Nephron progenitor cell (in vitro differentiated cells): ENCODE data around the gene PSORS1C1.
"Not testable (repeated sequence)": the region's sequence is repeated elsewhere in the genome, so short reads cannot be mapped to it uniquely, and the experiment has no call there.

ENCODE experiments used
- DNase-seq: peaks from one replicate; pipeline ENCODE4 v3.0.0; 2021
- H3K27ac Mint-ChIP-seq: 2 replicates; pipeline ENCODE4 v1.8.0; 2021; ENCODE audit warnings: mild to moderate bottlenecking, moderate library complexity, mixed read lengths
- H3K27me3 Mint-ChIP-seq: 2 replicates; pipeline ENCODE4 v1.8.0; 2021; ENCODE audit warnings: mild to moderate bottlenecking, low read depth, mixed read lengths; ENCODE audit not compliant: poor library complexity
- H3K36me3 Mint-ChIP-seq: 2 replicates; pipeline ENCODE4 v1.8.0; 2021; ENCODE audit warnings: low read depth, mixed read lengths
- H3K4me1 Mint-ChIP-seq: 2 replicates; pipeline ENCODE4 v1.8.0; 2021; ENCODE audit warnings: mixed read lengths
- H3K4me3 Mint-ChIP-seq: 2 replicates; pipeline ENCODE4 v1.8.0; 2021; ENCODE audit warnings: mild to moderate bottlenecking, moderate library complexity, mixed read lengths
- H3K9me3 Mint-ChIP-seq: 2 replicates; pipeline ENCODE4 v1.8.0; 2021; ENCODE audit warnings: mild to moderate bottlenecking, moderate library complexity, mixed read lengths
- TF ChIP-seq, protein P1 (sequence below): fragments of 200-600 bp; sonication (generic); IDR thresholded peaks from 2 replicates; pipeline ENCODE4 v1.5.0; 2021; ENCODE audit warnings: antibody characterized with exemption

The PSORS1C1 gene

DNA sequence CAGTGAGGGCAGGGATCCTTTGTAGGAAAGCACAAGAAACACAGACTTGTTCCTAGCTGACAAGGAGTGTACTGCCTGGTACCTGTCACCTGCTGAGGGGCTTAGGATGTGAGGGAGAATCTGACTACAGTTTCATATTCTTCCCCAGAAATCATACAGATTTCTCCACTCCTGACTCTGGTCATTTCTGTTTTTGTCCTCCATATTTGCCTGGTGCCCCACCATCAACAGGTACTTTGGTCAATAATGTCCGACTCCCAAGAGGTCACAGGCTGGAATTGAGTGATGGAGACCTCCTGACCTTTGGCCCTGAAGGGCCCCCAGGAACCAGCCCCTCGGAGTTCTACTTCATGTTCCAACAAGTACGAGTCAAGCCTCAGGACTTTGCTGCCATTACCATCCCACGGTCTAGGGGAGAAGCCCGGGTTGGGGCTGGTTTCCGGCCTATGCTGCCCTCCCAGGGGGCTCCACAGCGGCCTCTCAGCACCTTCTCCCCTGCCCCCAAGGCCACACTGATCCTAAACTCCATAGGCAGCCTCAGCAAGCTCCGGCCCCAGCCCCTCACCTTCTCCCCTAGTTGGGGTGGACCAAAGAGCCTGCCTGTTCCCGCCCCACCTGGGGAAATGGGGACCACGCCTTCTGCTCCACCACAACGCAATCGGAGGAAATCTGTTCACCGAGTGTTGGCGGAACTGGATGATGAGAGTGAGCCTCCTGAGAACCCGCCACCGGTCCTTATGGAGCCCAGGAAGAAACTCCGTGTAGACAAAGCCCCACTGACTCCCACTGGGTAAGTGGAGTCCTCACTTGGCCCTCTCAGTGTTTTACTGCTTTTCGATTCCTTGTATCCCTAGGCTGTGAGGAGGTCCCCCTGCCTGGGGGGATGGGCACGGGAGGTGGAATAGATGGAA, 46.9 kb downstream of the PSORS1C1 start:
- DNase-seq, result no peak
- Mint-ChIP-seq H3K4me1 (peaks cover 43% of the 10 kb centered on the region), H3K4me3 (no peak overlapping the region), H3K27ac (no peak overlapping the region), H3K9me3 (no peaks in the 10 kb centered on the region), H3K27me3 (peaks cover 15% of the 10 kb centered on the region), H3K36me3 (peaks cover 1% of the 10 kb centered on the region)
- TF ChIP-seq, protein P1, sequence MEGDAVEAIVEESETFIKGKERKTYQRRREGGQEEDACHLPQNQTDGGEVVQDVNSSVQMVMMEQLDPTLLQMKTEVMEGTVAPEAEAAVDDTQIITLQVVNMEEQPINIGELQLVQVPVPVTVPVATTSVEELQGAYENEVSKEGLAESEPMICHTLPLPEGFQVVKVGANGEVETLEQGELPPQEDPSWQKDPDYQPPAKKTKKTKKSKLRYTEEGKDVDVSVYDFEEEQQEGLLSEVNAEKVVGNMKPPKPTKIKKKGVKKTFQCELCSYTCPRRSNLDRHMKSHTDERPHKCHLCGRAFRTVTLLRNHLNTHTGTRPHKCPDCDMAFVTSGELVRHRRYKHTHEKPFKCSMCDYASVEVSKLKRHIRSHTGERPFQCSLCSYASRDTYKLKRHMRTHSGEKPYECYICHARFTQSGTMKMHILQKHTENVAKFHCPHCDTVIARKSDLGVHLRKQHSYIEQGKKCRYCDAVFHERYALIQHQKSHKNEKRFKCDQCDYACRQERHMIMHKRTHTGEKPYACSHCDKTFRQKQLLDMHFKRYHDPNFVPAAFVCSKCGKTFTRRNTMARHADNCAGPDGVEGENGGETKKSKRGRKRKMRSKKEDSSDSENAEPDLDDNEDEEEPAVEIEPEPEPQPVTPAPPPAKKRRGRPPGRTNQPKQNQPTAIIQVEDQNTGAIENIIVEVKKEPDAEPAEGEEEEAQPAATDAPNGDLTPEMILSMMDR, result no peak

DNA sequence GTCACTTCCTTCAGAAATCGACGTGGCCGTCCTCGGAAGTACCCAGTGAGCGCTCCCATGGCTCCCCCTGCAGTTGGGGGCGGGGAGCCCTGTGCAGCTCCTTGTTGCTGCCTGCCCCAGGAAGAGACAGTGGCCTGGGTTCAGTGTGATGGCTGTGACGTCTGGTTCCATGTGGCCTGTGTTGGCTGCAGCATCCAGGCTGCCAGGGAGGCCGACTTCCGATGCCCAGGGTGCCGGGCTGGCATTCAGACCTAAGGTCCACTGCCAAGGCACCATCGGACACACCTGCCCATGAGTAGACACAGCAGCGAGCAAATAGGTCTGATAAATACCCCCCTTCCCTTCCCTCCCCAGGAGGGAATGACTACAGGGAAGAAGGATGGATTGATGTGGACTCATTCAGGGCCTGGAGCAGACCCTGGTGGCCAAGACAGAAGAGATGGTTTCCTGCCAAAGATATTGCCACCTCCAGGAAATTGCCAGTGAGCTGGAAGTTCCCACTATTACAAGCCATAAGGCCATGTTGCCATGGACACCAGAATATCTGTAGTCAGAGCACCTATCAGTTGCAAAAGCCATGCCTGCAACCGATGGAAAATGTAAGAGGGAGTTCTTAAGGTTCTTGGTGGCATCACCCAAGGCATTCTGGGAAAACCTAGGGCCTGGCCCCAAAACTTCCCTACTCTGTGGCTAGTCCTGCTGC, 48.0 kb downstream of the PSORS1C1 start:
- no peaks in the 10 kb centered on the region for H3K9me3 Mint-ChIP-seq
- no peak overlapping the region for H3K27ac Mint-ChIP-seq
- peaks cover 27% of the 10 kb centered on the region for H3K27me3 Mint-ChIP-seq
- TF ChIP-seq, protein P1, result no peak
- H3K4me3 Mint-ChIP-seq, result no peak overlapping the region
- H3K36me3 Mint-ChIP-seq, result no peaks in the 10 kb centered on the region
- peaks cover 31% of the 10 kb centered on the region for H3K4me1 Mint-ChIP-seq
- no peak for DNase-seq

DNA sequence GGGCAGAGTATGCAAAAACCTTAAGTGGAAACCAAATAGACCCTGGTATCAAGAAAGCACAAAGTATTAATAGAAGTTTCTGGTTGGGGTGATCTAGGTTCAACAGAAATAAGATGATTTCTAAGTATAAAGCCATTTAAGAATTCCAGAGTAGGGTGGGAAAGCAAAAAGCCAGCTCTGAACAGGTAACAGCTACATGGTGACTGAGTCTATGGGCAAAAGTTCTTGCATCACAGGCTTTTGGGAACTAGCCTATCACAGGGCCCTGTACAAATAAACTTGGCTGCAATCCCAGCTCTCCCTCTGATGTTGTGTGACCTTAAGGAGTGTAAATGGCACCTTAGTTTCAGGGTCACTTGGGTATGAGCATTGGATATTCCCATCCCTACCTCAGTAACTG, 49.3 kb downstream of the PSORS1C1 start:
- no peak for DNase-seq
- no peak overlapping the region for H3K4me3 Mint-ChIP-seq
- H3K27ac Mint-ChIP-seq, result no peak overlapping the region
- TF ChIP-seq, protein P1, result no peak
- peaks cover 26% of the 10 kb centered on the region for H3K4me1 Mint-ChIP-seq
- H3K9me3 Mint-ChIP-seq, result no peaks in the 10 kb centered on the region
- H3K36me3 Mint-ChIP-seq, result no peaks in the 10 kb centered on the region
- H3K27me3 Mint-ChIP-seq, result peaks cover 39% of the 10 kb centered on the region

GRCh38 chr6:31164475-31165063, 50.0 kb downstream of the PSORS1C1 start:
- not testable (repeated sequence) for H3K4me3 Mint-ChIP-seq, H3K27ac Mint-ChIP-seq, H3K9me3 Mint-ChIP-seq, DNase-seq, H3K36me3 Mint-ChIP-seq
- Mint-ChIP-seq H3K27me3 (peaks cover 43% of the 10 kb centered on the region), H3K4me1 (peaks cover 19% of the 10 kb centered on the region)

GRCh38 chr6:31165064-31165832, 50.6 kb downstream of the PSORS1C1 start:
- DNase-seq, H3K4me3 Mint-ChIP-seq, H3K9me3 Mint-ChIP-seq, H3K36me3 Mint-ChIP-seq, H3K27ac Mint-ChIP-seq: not testable (repeated sequence)
- peaks cover 14% of the 10 kb centered on the region for H3K4me1 Mint-ChIP-seq
- H3K27me3 Mint-ChIP-seq, result peaks cover 49% of the 10 kb centered on the region

GRCh38 chr6:31165986-31166385, 51.4 kb downstream of the PSORS1C1 start:
- H3K9me3 Mint-ChIP-seq, result peaks cover under 1% of the 10 kb centered on the region
- TF ChIP-seq, protein P1, result no peak
- no peaks in the 10 kb centered on the region for H3K36me3 Mint-ChIP-seq
- H3K4me1 Mint-ChIP-seq, result peaks cover 15% of the 10 kb centered on the region
- no peak overlapping the region for H3K27ac Mint-ChIP-seq
- DNase-seq, result no peak
- no peak overlapping the region for H3K4me3 Mint-ChIP-seq
- peaks cover 57% of the 10 kb centered on the region for H3K27me3 Mint-ChIP-seq
